ENCODE measurements around the gene RSL24D1. TPM values are rescaled to one million over a fixed set of nuclear protein-coding genes. Genes with fewer than 3 reads are reported as not detected.
A peak's percentile ranks its signal among the peaks of the same experiment; 100 is the strongest.

RSL24D1 gene
- total RNA-seq, 1 experiment from 2014 or later: 149 TPM

- TF ChIP-seq, protein P1, sequence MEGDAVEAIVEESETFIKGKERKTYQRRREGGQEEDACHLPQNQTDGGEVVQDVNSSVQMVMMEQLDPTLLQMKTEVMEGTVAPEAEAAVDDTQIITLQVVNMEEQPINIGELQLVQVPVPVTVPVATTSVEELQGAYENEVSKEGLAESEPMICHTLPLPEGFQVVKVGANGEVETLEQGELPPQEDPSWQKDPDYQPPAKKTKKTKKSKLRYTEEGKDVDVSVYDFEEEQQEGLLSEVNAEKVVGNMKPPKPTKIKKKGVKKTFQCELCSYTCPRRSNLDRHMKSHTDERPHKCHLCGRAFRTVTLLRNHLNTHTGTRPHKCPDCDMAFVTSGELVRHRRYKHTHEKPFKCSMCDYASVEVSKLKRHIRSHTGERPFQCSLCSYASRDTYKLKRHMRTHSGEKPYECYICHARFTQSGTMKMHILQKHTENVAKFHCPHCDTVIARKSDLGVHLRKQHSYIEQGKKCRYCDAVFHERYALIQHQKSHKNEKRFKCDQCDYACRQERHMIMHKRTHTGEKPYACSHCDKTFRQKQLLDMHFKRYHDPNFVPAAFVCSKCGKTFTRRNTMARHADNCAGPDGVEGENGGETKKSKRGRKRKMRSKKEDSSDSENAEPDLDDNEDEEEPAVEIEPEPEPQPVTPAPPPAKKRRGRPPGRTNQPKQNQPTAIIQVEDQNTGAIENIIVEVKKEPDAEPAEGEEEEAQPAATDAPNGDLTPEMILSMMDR (IDR thresholded peaks at IDR 0.05 in 2 of 3, conservative IDR thresholded peaks at IDR 0.05 in 1 of 3; ENCODE audit: borderline replicate concordance in 1 of 3, insufficient read depth in 1 of 3, low read depth in 2 of 3, low read length in 2 of 3): no peak
- TF ChIP-seq RAD21 (IDR thresholded peaks at IDR 0.05; ENCODE audit: low read depth) (no peak), ELF1 (IDR thresholded peaks at IDR 0.05; ENCODE audit: borderline replicate concordance, low read depth) (no peak), ATF3 (IDR thresholded peaks at IDR 0.05) (no peak)
Observed at GRCh38 chr15:55198706-55199105, 2.0 kb upstream of the RSL24D1 start (continued).

DNA sequence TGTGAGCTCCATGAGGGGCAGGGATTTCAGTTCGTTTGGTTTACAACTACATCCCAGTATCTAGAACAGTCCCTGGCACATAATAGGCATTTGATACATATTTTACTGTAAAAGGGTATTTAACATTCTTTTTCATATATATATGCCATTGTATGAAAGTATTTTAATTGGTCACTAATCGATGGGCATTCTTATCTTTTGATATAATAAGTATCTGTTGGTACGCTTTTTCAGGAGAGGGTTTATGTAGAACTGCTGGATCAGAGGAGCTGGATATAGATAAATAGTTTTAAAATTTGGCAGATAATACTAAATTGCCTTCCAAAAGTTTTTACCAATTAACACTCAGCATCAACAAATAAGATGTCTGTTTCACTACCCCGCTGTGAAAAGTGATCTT is 978 bp upstream of the RSL24D1 start:
- intact Hi-C loops (cut with micrococcal nuclease): no loop called here
- H3K9me3 ChIP-seq (ENCODE audit: control insufficient read depth in 1 of 2, insufficient read depth in 1 of 2, low read depth in 1 of 2, low read length in 2 of 2): no peaks in the 10 kb centered on the region
- peaks cover 15 to 21% of the 10 kb centered on the region in 2 experiments; a peak in 3 of 4 replicates for H3K4me1 ChIP-seq (ENCODE audit: control insufficient read depth in 1 of 2, insufficient read depth in 2 of 2, low read length in 2 of 2)
- ATAC-seq (no peak), DNase-seq (ENCODE audit: low read depth, low spot score) (no peak)
- CTCF ChIA-PET: interaction anchor here (0.8 to 1.9 kb wide), 5 partner anchors 14 to 238 kb away, joined by 3 to 9 read pairs (median 5); partner anchors contain the start of genes CCPG1 and PIERCE2
- POLR2A ChIA-PET: no interaction called here
- H3K27ac ChIP-seq (ENCODE audit: low read depth, low read length): peak overlapping the region; percentile 86; the same call in 1 of the 2 replicates
- H3K9ac ChIP-seq (ENCODE audit: low read length): peak overlapping the region; percentile 89
- H3K27me3 ChIP-seq (ENCODE audit: insufficient read depth, low read length): no peaks in the 10 kb centered on the region
- BruUV-seq (replicated peaks): no TSS peak
- H3K9me2 ChIP-seq (ENCODE audit: insufficient read depth): no peaks in the 10 kb centered on the region
- RAD21 ChIA-PET (ENCODE audit: low non-redundant PET in 1 of 2, low total read pairs in 2 of 2, uncharacterized antibody in 2 of 2, unreplicated experiment in 2 of 2): no interaction called here
- peaks cover 10% of the 10 kb centered on the region; the same call in 1 of the 2 replicates for H4K20me1 ChIP-seq (ENCODE audit: insufficient read depth)
- H3K36me3 ChIP-seq (ENCODE audit: control insufficient read depth in 1 of 2, insufficient read depth in 2 of 2, low read length in 2 of 2): peaks cover 2 to 7% of the 10 kb centered on the region in 2 experiments; a peak in 2 of 4 replicates
- peak overlapping the region; percentile 85 for H3K4me2 ChIP-seq (ENCODE audit: low read length)
- no peak overlapping the region for H2AFZ ChIP-seq (ENCODE audit: low read depth, low read length, poor library complexity, severe bottlenecking)
- peak overlapping the region; percentile 83 to 86 for H3K4me3 ChIP-seq (replicated peaks in 1 of 2; ENCODE audit: low read depth in 1 of 2, low read length in 2 of 2)
- H3K79me2 ChIP-seq (ENCODE audit: insufficient read depth, low read length): peaks cover 41% of the 10 kb centered on the region
- TF ChIP-seq SRF (IDR thresholded peaks at IDR 0.05; ENCODE audit: low read depth) (no peak), POLR2A (IDR thresholded peaks at IDR 0.05; ENCODE audit: borderline replicate concordance, extremely low read depth, insufficient read depth, insufficient read length) (no peak), ELF1 (IDR thresholded peaks at IDR 0.05; ENCODE audit: borderline replicate concordance, low read depth) (no peak), YY1 (IDR thresholded peaks at IDR 0.05; ENCODE audit: extremely low read depth, insufficient replicate concordance, low read depth, low read length) (no peak), ZFX (IDR thresholded peaks at IDR 0.05) (no peak), JUND (IDR thresholded peaks at IDR 0.05) (no peak), CEBPB (IDR thresholded peaks at IDR 0.05; ENCODE audit: low read depth) (no peak), TCF7L2 (IDR thresholded peaks at IDR 0.05; ENCODE audit: borderline replicate concordance, extremely low read depth, insufficient read depth, insufficient read length) (no peak), REST (IDR thresholded peaks at IDR 0.05; ENCODE audit: low read depth) (no peak)
- TF ChIP-seq, protein P2, sequence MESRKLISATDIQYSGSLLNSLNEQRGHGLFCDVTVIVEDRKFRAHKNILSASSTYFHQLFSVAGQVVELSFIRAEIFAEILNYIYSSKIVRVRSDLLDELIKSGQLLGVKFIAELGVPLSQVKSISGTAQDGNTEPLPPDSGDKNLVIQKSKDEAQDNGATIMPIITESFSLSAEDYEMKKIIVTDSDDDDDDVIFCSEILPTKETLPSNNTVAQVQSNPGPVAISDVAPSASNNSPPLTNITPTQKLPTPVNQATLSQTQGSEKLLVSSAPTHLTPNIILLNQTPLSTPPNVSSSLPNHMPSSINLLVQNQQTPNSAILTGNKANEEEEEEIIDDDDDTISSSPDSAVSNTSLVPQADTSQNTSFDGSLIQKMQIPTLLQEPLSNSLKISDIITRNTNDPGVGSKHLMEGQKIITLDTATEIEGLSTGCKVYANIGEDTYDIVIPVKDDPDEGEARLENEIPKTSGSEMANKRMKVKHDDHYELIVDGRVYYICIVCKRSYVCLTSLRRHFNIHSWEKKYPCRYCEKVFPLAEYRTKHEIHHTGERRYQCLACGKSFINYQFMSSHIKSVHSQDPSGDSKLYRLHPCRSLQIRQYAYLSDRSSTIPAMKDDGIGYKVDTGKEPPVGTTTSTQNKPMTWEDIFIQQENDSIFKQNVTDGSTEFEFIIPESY (IDR thresholded peaks at IDR 0.05; ENCODE audit: extremely low read depth, insufficient replicate concordance, low read length): no peak
- TF ChIP-seq, protein P1 (IDR thresholded peaks at IDR 0.05 in 2 of 3, conservative IDR thresholded peaks at IDR 0.05 in 1 of 3; ENCODE audit: borderline replicate concordance in 1 of 3, insufficient read depth in 1 of 3, low read depth in 2 of 3, low read length in 2 of 3): no peak
